Spleen (tissue), 7 donors: ENCODE results near the gene CMTM8.

Source experiments
- POLR2A ChIP-seq, 3 donors: fragments of 450-650 bp; IDR thresholded peaks; one replicate each; pipeline ENCODE4 v1.5.1; 2017; ENCODE audit warnings: antibody characterized with exemption in 3 of 3, mild to moderate bottlenecking in 1 of 3
- POLR2AphosphoS5 ChIP-seq, 3 donors: sonication (generic); formaldehyde crosslinking; IDR thresholded peaks; one replicate each; pipeline ENCODE4 v1.5.1; 2017; ENCODE audit warnings: antibody characterized with exemption in 3 of 3
- TF ChIP-seq, protein P1 (sequence below), 11 experiments: fragments of 200-600 bp in 7 of 11; fragments of 450-650 bp in 4 of 11; sonication (generic) in 4 of 11; IDR thresholded peaks in 8 of 11; conservative IDR thresholded peaks in 3 of 11; 1 replicate in 7 of 11; 2 replicates in 4 of 11; pipeline versions ENCODE4 v1.4.0 to v1.8.0; 2016 to 2021; ENCODE audit warnings: antibody characterized with exemption in 11 of 11, inconsistent platforms in 4 of 11, mild to moderate bottlenecking in 1 of 11
- donor health status: DM: no; HTN: no; CAD: no; lungs with moderate emphysema.
- donor health status: DM: no; HTN: no; CAD: no.
- donor health status: DM: no; HTN: no; CAD: no.

DNA sequence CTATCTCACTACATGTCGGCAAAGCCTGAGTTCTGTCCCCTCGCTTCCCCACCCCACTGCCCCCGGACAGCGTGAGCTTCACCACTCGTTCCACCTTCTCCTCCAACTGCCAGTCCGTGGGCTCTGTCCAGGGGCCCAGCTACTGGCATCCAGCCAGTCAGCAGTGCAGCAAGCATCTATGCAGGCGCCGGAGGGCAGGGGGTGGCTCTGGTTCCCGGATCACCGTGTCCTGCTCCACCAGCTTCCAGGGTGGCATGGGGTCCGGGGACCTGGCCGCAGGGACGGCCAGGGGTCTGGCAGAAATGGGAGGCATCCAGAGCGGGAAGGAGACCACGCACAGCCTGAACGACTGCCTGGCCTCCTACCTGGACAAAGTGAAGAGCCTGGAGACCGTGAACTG, 20.4 kb downstream of the CMTM8 start:
- TF ChIP-seq, protein P1, sequence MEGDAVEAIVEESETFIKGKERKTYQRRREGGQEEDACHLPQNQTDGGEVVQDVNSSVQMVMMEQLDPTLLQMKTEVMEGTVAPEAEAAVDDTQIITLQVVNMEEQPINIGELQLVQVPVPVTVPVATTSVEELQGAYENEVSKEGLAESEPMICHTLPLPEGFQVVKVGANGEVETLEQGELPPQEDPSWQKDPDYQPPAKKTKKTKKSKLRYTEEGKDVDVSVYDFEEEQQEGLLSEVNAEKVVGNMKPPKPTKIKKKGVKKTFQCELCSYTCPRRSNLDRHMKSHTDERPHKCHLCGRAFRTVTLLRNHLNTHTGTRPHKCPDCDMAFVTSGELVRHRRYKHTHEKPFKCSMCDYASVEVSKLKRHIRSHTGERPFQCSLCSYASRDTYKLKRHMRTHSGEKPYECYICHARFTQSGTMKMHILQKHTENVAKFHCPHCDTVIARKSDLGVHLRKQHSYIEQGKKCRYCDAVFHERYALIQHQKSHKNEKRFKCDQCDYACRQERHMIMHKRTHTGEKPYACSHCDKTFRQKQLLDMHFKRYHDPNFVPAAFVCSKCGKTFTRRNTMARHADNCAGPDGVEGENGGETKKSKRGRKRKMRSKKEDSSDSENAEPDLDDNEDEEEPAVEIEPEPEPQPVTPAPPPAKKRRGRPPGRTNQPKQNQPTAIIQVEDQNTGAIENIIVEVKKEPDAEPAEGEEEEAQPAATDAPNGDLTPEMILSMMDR (IDR thresholded peaks at IDR 0.05 in 8 of 11, conservative IDR thresholded peaks at IDR 0.05 in 3 of 11): no peak
- no peak for TF ChIP-seq POLR2A (IDR thresholded peaks at IDR 0.05)
- no peak for TF ChIP-seq POLR2AphosphoS5 (IDR thresholded peaks at IDR 0.05)
